GM21576 (cell line): Measurements from ENCODE around the gene DDIT3.

Experiments used
- ATAC-seq: cut with Tn5 transposase; IDR thresholded peaks from one replicate; pipeline ENCODE4 v1.9.1; 2021; ENCODE audit warnings: mild to moderate bottlenecking, moderate library complexity; ENCODE audit not compliant: unreplicated experiment

DDIT3 gene

GRCh38 chr12:57547288-57548012 lies 27.1 kb upstream of the DDIT3 start:
- no peak for ATAC-seq

- ATAC-seq: peak; percentile 98
Measured at GRCh38 chr12:57546438-57547287, 26.3 kb upstream of the DDIT3 start, which contains the start of gene DCTN2. Gene DCTN2 (minus strand): TSS chr12:57547192. CDS start chr12:57547063, 129 bp downstream.

GRCh38 chr12:57545809-57546437 lies 25.6 kb upstream of the DDIT3 start:
- ATAC-seq: no peak

GRCh38 chr12:57543581-57543980 lies 23.3 kb upstream of the DDIT3 start:
- ATAC-seq: no peak

- ATAC-seq: no peak
Measured at GRCh38 chr12:57541717-57542116, 21.4 kb upstream of the DDIT3 start.

DNA sequence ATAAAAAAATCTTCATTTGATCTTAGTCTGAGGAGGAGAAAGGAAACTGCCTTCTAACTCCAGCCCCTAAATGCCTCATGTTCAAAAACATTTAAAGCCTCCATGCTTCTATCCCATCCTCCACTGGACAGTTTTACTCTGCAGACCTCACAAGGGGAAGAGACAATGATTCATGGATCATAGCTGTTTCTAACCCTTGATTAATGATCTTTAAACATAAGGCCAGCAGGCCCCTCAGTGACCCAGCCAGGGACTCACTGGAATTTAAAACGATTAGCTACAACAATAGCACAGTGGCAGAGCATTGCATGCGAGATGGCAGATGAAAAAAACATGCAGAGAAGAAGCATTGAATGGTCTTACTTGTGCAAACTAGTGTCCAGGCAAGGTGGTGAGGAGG lies 20.7 kb upstream of the DDIT3 start:
- no peak for ATAC-seq

DNA sequence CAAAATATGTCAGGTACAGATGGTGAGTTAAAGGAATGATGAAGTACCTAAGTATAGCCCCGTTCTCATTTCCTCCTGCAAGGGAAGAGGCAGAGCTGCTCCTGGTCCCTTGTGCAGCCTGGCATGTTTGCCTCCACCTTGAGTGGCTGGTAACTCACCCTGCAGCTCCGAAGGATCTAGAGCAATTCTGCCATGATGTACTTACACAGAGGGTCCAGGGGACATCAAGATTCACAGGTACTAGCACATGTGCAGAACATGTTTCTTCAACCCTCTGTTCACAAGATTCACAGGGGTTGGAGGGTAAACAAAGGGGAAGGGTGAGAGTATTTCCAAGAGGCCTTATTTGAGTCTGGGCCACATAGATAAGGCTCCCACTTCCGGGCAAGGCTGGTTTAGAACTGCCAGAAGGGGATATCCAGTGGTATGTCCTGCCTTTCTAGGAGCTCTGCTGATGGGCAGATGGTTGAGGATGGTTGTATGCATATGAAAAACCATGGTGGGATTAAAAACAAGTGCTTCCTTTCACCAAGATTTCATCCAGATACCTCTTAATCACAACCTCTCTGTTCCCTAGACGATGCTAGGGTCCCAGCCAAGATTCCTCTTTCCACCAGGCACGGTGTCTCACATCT lies 18.9 kb upstream of the DDIT3 start:
- ATAC-seq: no peak

GRCh38 chr12:57536597-57536942 lies 16.3 kb upstream of the DDIT3 start:
- ATAC-seq: no peak

- no peak for ATAC-seq
Measured at GRCh38 chr12:57535764-57536596, 15.7 kb upstream of the DDIT3 start.

GRCh38 chr12:57534991-57535543 lies 14.8 kb upstream of the DDIT3 start:
- no peak for ATAC-seq

DNA sequence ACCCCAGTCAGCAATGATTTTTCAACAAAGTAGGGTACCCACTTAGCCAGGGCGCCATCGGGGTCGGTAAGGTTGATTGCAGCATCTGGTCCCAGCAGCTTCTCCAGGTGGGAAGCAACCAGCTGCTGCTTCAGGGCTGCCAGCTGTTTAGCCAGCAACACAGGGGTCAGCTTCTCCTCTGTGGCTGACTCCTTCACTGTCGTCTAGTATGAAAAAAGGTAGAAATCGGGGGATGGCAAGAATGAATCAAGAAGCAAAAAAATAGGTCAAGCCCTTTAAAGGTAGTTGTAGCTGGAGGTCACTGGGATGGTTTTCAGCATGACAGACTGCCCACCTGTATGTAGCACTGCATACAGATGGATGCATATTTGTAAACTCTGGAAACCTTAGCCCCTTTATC lies 13.9 kb upstream of the DDIT3 start:
- ATAC-seq: no peak

DNA sequence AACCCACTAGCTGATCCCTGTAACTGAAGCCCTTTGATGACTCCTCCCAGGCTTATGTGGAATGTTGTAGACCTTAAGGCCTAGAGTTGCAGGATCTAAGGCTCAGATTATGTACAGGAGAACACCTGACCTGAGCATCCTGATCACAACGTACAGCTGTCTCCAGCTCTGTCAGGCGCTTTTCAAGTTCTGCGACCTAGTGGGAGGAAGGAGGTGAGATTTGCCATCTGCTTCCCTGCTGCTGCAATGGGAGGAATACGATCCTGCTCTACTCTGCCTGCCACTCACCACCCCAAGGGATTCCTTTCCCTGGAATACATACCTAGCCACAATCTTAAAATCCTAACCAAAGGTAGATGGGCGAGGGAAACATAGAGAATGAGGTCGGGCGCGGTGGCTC lies 12.8 kb upstream of the DDIT3 start:
- ATAC-seq: no peak

DNA sequence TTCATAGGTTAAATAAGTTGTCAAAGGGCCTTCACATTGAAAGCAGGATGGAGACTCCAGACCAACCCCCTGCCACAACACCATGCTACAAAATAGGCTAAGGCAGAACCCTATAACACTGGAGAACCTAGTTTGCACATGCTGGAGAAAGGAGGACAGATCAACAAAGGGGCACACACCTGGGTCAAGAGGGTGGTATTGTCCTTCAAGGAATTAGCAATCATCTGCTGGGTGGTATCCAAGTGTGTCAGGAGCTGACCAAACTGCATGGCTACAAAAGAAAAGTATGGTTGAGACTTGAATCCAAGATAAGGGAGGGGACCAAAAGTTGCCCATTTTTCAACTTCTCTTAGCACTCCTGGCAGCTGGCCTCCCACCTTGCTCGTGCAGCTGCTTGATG lies 11.5 kb upstream of the DDIT3 start:
- no peak for ATAC-seq

- no peak for ATAC-seq
Measured at GRCh38 chr12:57530396-57531142, 10.3 kb upstream of the DDIT3 start.

DNA sequence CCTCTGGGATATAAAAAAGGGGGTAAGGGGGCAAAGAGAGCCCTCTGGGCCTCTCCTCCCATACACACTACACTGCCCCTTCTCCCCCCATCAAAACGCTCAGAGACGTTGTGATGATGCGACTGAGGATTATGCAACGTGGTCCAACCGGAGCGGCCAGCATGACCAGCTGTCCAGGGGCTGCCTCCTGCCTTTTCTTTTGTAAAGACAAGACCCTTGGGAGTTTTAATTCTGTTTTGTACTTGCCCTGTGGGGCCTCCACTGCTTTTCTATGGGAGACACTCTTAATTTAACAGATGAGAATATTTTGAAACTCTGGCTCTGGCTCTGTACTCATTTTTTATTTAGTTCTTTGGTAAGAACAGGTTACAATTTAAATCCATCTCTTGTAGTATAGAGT lies 9.5 kb upstream of the DDIT3 start:
- no peak for ATAC-seq

DNA sequence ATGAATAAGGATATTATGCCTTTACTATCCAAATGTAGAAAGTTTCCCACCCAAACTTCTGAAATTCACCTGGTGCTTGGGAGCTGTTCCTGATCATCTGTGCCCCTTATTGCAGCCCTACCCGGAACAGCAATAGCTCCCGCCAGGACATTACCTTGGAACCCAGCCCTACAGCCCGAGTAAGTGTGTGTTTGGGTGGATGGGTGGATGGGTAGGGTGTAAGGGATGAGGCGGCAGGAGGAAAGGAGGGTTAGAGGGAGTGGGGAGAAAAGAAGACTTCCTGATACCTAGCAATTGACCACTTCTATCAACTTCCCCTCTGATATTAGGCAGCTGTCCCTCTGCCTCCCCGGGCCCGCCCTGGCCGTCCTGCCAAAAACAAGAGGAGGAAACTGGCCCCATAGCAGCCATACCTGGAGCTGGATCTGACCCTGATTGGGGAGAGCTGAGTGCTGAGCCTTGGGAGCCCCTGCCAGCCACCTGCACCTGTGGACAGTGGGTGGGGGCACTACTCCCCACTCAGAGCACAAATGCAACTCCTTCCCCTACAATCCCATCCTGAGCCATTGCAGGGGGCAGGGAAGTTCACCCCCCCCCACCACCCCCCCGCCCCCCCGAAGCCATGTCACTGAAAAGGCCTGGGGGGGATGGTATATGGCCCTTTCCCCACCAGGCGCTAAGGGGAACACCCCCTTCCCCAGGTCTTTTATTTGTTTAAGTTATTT lies 8.7 kb upstream of the DDIT3 start:
- no peak for ATAC-seq

DNA sequence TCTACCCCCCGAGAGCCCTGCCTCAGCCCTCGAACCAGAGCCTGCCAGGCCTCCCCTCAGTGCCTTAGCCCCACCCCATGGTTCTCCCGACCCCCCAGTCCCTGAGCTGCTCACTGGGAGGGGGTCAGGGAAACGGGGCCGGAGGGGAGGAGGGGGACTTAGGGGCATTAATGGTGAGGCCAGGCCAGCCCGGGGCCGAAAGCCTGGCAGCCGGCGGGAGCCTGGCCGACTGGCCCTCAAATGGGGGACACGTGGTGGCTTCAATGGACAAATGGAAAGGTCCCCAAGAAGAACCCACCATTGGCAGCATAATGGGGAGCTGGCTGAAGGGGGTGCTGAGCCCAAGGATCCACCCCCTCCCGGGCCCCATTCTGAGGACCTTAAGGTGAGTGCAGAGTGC lies 7.9 kb upstream of the DDIT3 start:
- ATAC-seq: no peak

GRCh38 chr12:57527184-57527583 lies 6.9 kb upstream of the DDIT3 start:
- ATAC-seq: no peak
